ENCODE results near the gene SERGEF.

SERGEF gene

GRCh38 chr11:17748044-17748443 is 264.8 kb downstream of the SERGEF start:
- Histone ChIP-seq H3K4me2 (ENCODE audit: low read length) (no peak overlapping the region), H3K9ac (no peak overlapping the region)

GRCh38 chr11:17747131-17747955 is 265.5 kb downstream of the SERGEF start:
- H3K9ac ChIP-seq, result no peak overlapping the region
- no peaks in the 10 kb centered on the region for H3K4me1 ChIP-seq
- no peaks in the 10 kb centered on the region for H3K79me2 ChIP-seq
- TF ChIP-seq, protein P1, sequence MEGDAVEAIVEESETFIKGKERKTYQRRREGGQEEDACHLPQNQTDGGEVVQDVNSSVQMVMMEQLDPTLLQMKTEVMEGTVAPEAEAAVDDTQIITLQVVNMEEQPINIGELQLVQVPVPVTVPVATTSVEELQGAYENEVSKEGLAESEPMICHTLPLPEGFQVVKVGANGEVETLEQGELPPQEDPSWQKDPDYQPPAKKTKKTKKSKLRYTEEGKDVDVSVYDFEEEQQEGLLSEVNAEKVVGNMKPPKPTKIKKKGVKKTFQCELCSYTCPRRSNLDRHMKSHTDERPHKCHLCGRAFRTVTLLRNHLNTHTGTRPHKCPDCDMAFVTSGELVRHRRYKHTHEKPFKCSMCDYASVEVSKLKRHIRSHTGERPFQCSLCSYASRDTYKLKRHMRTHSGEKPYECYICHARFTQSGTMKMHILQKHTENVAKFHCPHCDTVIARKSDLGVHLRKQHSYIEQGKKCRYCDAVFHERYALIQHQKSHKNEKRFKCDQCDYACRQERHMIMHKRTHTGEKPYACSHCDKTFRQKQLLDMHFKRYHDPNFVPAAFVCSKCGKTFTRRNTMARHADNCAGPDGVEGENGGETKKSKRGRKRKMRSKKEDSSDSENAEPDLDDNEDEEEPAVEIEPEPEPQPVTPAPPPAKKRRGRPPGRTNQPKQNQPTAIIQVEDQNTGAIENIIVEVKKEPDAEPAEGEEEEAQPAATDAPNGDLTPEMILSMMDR (IDR thresholded peaks at IDR 0.05), result no peak
- no peaks in the 10 kb centered on the region for H3K36me3 ChIP-seq (ENCODE audit: control insufficient read depth, insufficient read depth, low read length)
- no peak overlapping the region for H3K4me3 ChIP-seq (ENCODE audit: low read depth, low read length)
- no peaks in the 10 kb centered on the region for H3K27me3 ChIP-seq (ENCODE audit: control insufficient read depth, insufficient read depth, low read length)
- H3K4me2 ChIP-seq (ENCODE audit: low read length), result no peak overlapping the region
- H3K27ac ChIP-seq, result no peak overlapping the region
- H2AFZ ChIP-seq, result no peak overlapping the region
- no peaks in the 10 kb centered on the region for H3K9me3 ChIP-seq (ENCODE audit: control insufficient read depth, low read length)

More at GRCh38 chr11:17748044-17748443, 264.8 kb downstream of the SERGEF start:
- no peak overlapping the region for H3K4me3 ChIP-seq (ENCODE audit: low read depth, low read length)
- no peak overlapping the region for H3K27ac ChIP-seq
- H2AFZ ChIP-seq, result no peak overlapping the region
- TF ChIP-seq, protein P1 (IDR thresholded peaks at IDR 0.05), result no peak
- no peaks in the 10 kb centered on the region for H3K4me1 ChIP-seq
- H3K9me3 ChIP-seq (ENCODE audit: control insufficient read depth, low read length), result no peaks in the 10 kb centered on the region
- H3K36me3 ChIP-seq (ENCODE audit: control insufficient read depth, insufficient read depth, low read length), result no peaks in the 10 kb centered on the region
- H3K79me2 ChIP-seq, result no peaks in the 10 kb centered on the region
- H3K27me3 ChIP-seq (ENCODE audit: control insufficient read depth, insufficient read depth, low read length), result no peaks in the 10 kb centered on the region

DNA sequence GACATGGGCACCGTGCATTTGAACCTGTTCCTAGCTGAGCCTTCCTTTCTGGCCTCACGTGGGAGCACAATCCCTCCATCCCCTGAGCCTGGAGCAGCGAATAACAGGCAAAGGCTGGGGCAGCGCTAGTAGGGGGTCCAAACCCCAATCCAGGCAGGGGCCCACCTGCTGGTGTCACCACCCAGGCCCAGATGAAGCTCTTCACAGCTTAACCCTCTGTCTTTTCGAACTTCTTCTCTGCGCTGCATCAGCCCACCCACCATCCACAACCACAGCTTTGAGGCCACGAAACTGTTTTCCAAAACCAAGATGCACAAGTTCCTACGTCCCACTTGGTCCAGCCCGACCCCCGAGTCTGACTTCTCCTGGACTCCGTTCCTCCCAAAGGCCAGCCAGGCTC is 266.8 kb downstream of the SERGEF start:
- Histone ChIP-seq H2AFZ (no peak overlapping the region), H3K27me3 (ENCODE audit: control insufficient read depth, insufficient read depth, low read length) (no peaks in the 10 kb centered on the region), H3K79me2 (no peaks in the 10 kb centered on the region), H3K4me3 (ENCODE audit: low read depth, low read length) (no peak overlapping the region), H3K4me1 (no peaks in the 10 kb centered on the region), H3K9me3 (ENCODE audit: control insufficient read depth, low read length) (no peaks in the 10 kb centered on the region), H3K4me2 (ENCODE audit: low read length) (no peak overlapping the region), H3K36me3 (ENCODE audit: control insufficient read depth, insufficient read depth, low read length) (no peaks in the 10 kb centered on the region), H3K27ac (no peak overlapping the region), H3K9ac (no peak overlapping the region)
- TF ChIP-seq, protein P1 (IDR thresholded peaks at IDR 0.05), result no peak

DNA sequence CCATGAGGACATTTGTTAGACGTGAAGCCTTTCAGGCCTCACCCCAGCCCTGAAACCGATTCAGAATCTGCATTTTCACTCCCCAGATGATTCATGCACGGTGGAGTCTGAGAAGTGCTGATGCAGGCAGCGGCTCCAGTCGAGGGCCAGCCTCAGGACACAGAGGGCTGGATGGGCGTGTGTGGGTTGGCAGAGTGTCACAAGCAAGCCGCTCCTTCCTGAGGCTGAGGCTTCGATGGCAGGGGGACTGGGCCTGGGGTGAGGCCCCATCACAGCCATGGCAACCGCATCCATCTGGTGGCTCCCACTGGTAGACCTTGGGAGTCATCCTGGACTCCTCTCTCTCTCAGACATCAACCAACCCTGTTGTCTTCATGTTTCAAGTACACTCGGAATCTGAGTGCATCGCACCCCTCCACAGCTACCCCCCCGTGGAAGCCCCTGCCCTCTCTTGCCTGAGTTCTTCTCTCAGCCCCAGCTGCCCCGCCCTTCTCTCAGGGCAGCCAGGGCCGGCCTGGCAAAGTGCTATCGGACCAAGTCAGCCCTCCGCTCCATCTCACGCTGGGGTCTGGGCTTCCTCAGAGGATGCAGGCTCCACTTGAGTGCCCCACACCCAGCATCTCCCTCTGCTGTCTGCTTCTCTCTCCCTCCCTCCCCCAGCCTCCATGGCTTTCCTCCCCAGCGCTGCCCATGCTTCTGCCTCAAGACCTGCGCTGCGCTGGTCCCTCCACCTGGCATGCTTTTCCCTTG is 267.6 kb downstream of the SERGEF start:
- no peak overlapping the region for H3K4me2 ChIP-seq (ENCODE audit: low read length)
- H3K79me2 ChIP-seq, result no peaks in the 10 kb centered on the region
- TF ChIP-seq, protein P1 (IDR thresholded peaks at IDR 0.05), result no peak
- H3K27me3 ChIP-seq (ENCODE audit: control insufficient read depth, insufficient read depth, low read length), result no peaks in the 10 kb centered on the region
- H3K27ac ChIP-seq, result no peak overlapping the region
- no peaks in the 10 kb centered on the region for H3K36me3 ChIP-seq (ENCODE audit: control insufficient read depth, insufficient read depth, low read length)
- H3K4me1 ChIP-seq, result no peaks in the 10 kb centered on the region
- no peak overlapping the region for H3K9ac ChIP-seq
- no peak overlapping the region for H3K4me3 ChIP-seq (ENCODE audit: low read depth, low read length)
- H3K9me3 ChIP-seq (ENCODE audit: control insufficient read depth, low read length), result no peaks in the 10 kb centered on the region
- no peak overlapping the region for H2AFZ ChIP-seq
